Measurements from ENCODE around the gene SYT1.

DNA sequence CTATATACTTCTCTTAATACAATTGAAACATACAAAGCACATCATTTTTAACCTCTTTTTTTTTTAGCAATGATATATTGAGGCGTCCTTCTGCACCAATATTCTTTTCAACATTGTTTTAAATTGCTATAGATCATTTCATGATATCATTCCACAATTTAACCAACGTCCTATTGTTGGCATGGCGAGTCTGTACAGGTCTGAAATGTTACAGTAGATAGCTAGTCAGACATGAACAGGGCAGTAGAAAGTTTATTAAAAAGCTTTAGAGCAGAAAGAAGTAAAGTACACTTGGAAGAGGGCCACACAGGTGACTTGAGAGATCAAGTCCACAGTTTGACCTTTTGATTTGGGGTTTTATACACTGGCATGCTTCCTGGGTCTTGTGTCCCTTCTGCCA is 547.2 kb downstream of the SYT1 start:
- TF ChIP-seq, protein P1, sequence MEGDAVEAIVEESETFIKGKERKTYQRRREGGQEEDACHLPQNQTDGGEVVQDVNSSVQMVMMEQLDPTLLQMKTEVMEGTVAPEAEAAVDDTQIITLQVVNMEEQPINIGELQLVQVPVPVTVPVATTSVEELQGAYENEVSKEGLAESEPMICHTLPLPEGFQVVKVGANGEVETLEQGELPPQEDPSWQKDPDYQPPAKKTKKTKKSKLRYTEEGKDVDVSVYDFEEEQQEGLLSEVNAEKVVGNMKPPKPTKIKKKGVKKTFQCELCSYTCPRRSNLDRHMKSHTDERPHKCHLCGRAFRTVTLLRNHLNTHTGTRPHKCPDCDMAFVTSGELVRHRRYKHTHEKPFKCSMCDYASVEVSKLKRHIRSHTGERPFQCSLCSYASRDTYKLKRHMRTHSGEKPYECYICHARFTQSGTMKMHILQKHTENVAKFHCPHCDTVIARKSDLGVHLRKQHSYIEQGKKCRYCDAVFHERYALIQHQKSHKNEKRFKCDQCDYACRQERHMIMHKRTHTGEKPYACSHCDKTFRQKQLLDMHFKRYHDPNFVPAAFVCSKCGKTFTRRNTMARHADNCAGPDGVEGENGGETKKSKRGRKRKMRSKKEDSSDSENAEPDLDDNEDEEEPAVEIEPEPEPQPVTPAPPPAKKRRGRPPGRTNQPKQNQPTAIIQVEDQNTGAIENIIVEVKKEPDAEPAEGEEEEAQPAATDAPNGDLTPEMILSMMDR (tag by site-specific recombination; IDR thresholded peaks at IDR 0.05), result no peak
- TF ChIP-seq, protein P2, sequence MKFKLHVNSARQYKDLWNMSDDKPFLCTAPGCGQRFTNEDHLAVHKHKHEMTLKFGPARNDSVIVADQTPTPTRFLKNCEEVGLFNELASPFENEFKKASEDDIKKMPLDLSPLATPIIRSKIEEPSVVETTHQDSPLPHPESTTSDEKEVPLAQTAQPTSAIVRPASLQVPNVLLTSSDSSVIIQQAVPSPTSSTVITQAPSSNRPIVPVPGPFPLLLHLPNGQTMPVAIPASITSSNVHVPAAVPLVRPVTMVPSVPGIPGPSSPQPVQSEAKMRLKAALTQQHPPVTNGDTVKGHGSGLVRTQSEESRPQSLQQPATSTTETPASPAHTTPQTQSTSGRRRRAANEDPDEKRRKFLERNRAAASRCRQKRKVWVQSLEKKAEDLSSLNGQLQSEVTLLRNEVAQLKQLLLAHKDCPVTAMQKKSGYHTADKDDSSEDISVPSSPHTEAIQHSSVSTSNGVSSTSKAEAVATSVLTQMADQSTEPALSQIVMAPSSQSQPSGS (tag by site-specific recombination; IDR thresholded peaks at IDR 0.05; ENCODE audit: low read depth), result no peak
- TF ChIP-seq ZNF184 (tag by site-specific recombination; IDR thresholded peaks at IDR 0.05) (no peak), MZF1 (tag by site-specific recombination; IDR thresholded peaks at IDR 0.05; ENCODE audit: borderline replicate concordance) (no peak), ZNF785 (tag by site-specific recombination; IDR thresholded peaks at IDR 0.05) (no peak), EGR2 (tag by site-specific recombination; IDR thresholded peaks at IDR 0.05; ENCODE audit: low read depth) (no peak), ZNF175 (tag by site-specific recombination; IDR thresholded peaks at IDR 0.05) (no peak), ZNF335 (tag by site-specific recombination; conservative IDR thresholded peaks at IDR 0.05) (no peak), KLF10 (tag by site-specific recombination; IDR thresholded peaks at IDR 0.05) (no peak), GLI4 (tag by site-specific recombination; IDR thresholded peaks at IDR 0.05) (no peak), ZNF223 (tag by site-specific recombination; IDR thresholded peaks at IDR 0.05) (no peak), ZNF660 (tag by site-specific recombination; IDR thresholded peaks at IDR 0.05) (no peak)
- TF ChIP-seq, protein P3, sequence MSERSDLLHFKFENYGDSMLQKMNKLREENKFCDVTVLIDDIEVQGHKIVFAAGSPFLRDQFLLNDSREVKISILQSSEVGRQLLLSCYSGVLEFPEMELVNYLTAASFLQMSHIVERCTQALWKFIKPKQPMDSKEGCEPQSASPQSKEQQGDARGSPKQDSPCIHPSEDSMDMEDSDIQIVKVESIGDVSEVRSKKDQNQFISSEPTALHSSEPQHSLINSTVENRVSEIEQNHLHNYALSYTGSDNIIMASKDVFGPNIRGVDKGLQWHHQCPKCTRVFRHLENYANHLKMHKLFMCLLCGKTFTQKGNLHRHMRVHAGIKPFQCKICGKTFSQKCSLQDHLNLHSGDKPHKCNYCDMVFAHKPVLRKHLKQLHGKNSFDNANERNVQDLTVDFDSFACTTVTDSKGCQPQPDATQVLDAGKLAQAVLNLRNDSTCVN (tag by site-specific recombination; optimal IDR thresholded peaks at IDR 0.05), result no peak
- TF ChIP-seq, protein P4, sequence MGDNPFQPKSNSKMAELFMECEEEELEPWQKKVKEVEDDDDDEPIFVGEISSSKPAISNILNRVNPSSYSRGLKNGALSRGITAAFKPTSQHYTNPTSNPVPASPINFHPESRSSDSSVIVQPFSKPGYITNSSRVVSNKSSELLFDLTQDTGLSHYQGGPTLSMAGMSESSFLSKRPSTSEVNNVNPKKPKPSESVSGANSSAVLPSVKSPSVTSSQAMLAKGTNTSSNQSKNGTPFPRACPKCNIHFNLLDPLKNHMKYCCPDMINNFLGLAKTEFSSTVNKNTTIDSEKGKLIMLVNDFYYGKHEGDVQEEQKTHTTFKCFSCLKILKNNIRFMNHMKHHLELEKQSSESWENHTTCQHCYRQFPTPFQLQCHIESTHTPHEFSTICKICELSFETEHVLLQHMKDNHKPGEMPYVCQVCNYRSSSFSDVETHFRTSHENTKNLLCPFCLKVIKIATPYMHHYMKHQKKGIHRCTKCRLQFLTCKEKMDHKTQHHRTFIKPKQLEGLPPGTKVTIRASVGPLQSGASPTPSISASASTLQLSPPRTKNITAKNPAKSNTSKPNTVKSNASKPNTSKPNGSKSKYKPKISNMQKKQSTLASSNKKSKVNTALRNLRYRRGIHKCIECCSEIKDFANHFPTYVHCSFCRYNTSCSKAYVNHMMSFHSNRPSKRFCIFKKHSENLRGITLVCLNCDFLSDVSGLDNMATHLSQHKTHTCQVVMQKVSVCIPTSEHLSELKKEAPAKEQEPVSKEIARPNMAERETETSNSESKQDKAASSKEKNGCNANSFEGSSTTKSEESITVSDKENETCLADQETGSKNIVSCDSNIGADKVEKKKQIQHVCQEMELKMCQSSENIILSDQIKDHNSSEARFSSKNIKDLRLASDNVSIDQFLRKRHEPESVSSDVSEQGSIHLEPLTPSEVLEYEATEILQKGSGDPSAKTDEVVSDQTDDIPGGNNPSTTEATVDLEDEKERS (tag by site-specific recombination; IDR thresholded peaks at IDR 0.05), result no peak

Measured in HEK293 (cell line).